ENCODE measurements around the gene LRMDA. TPM values are rescaled to one million over a fixed set of nuclear protein-coding genes. Genes with fewer than 3 reads are reported as not detected.
A peak's percentile ranks its signal among the peaks of the same experiment; 100 is the strongest.

LRMDA gene
- total RNA-seq, 1 donor: under 0.01 TPM

- TF ChIP-seq, protein P1, sequence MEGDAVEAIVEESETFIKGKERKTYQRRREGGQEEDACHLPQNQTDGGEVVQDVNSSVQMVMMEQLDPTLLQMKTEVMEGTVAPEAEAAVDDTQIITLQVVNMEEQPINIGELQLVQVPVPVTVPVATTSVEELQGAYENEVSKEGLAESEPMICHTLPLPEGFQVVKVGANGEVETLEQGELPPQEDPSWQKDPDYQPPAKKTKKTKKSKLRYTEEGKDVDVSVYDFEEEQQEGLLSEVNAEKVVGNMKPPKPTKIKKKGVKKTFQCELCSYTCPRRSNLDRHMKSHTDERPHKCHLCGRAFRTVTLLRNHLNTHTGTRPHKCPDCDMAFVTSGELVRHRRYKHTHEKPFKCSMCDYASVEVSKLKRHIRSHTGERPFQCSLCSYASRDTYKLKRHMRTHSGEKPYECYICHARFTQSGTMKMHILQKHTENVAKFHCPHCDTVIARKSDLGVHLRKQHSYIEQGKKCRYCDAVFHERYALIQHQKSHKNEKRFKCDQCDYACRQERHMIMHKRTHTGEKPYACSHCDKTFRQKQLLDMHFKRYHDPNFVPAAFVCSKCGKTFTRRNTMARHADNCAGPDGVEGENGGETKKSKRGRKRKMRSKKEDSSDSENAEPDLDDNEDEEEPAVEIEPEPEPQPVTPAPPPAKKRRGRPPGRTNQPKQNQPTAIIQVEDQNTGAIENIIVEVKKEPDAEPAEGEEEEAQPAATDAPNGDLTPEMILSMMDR (IDR thresholded peaks at IDR 0.05; ENCODE audit: insufficient read depth, low read depth, low read length): no peak
- peak; percentile 50 for DNase-seq (ENCODE audit: low read depth)
- H3K4me3 ChIP-seq (ENCODE audit: low read depth, low read length): no peak overlapping the region
Observed at GRCh38 chr10:76337641-76338040, 906.2 kb downstream of the LRMDA start.

- H3K4me3 ChIP-seq (ENCODE audit: low read depth, low read length): no peak overlapping the region
- TF ChIP-seq, protein P1 (IDR thresholded peaks at IDR 0.05; ENCODE audit: insufficient read depth, low read depth, low read length): no peak
Observed at GRCh38 chr10:76338187-76338586, 906.8 kb downstream of the LRMDA start.

GRCh38 chr10:76341740-76342139, 910.3 kb downstream of the LRMDA start:
- TF ChIP-seq, protein P1 (IDR thresholded peaks at IDR 0.05; ENCODE audit: insufficient read depth, low read depth, low read length): no peak
- H3K4me3 ChIP-seq (ENCODE audit: low read depth, low read length): no peak overlapping the region
- no peak for DNase-seq (ENCODE audit: low read depth)

More at GRCh38 chr10:76338187-76338586, 906.8 kb downstream of the LRMDA start:
- DNase-seq (ENCODE audit: low read depth): no peak

- TF ChIP-seq, protein P1 (IDR thresholded peaks at IDR 0.05; ENCODE audit: insufficient read depth, low read depth, low read length): no peak
- no peak overlapping the region for H3K4me3 ChIP-seq (ENCODE audit: low read depth, low read length)
- no peak for DNase-seq (ENCODE audit: low read depth)
Observed at GRCh38 chr10:76342996-76343395, 911.6 kb downstream of the LRMDA start.

- no peak overlapping the region for H3K4me3 ChIP-seq (ENCODE audit: low read depth, low read length)
- no peak for DNase-seq (ENCODE audit: low read depth)
- TF ChIP-seq, protein P1 (IDR thresholded peaks at IDR 0.05; ENCODE audit: insufficient read depth, low read depth, low read length): no peak
Observed at GRCh38 chr10:76347832-76348231, 916.4 kb downstream of the LRMDA start.

DNA sequence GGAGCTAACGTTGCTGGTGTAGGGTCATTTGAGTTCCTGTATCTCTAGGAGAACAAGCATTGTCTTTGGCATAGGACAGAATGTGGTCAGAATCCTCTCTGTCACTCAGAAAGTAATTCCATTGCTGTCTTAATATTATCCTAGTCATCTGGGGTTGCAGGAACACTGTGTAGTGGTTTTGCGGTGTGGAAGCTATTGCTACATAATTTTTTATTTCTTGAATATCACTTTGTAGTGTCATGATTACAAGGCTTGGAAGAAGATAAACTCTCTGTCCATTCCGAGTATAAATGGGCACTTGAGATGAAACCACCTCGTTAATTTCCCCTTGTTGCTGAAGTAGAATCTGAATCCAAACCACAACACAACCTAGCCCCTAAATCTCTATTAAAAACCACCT, 919.2 kb downstream of the LRMDA start:
- no peak for DNase-seq (ENCODE audit: low read depth)

GRCh38 chr10:76352300-76352699, 920.9 kb downstream of the LRMDA start:
- TF ChIP-seq, protein P1 (IDR thresholded peaks at IDR 0.05; ENCODE audit: insufficient read depth, low read depth, low read length): no peak
- no peak overlapping the region for H3K4me3 ChIP-seq (ENCODE audit: low read depth, low read length)
- peak; percentile 83 for DNase-seq (ENCODE audit: low read depth)

More for the DNA sequence above, 919.2 kb downstream of the LRMDA start:
- H3K4me3 ChIP-seq (ENCODE audit: low read depth, low read length): no peak overlapping the region
- TF ChIP-seq, protein P1 (IDR thresholded peaks at IDR 0.05; ENCODE audit: insufficient read depth, low read depth, low read length): no peak

All from fibroblast of villous mesenchyme (primary cell).